Measurements from ENCODE around the gene SLC25A39. TPM values are rescaled to one million over a fixed set of nuclear protein-coding genes. Genes with fewer than 3 reads are reported as not detected.
A peak's percentile ranks its signal among the peaks of the same experiment; 100 is the strongest.

The SLC25A39 gene
- total RNA-seq, 1 donor from 2014 or later = 146 TPM

DNA sequence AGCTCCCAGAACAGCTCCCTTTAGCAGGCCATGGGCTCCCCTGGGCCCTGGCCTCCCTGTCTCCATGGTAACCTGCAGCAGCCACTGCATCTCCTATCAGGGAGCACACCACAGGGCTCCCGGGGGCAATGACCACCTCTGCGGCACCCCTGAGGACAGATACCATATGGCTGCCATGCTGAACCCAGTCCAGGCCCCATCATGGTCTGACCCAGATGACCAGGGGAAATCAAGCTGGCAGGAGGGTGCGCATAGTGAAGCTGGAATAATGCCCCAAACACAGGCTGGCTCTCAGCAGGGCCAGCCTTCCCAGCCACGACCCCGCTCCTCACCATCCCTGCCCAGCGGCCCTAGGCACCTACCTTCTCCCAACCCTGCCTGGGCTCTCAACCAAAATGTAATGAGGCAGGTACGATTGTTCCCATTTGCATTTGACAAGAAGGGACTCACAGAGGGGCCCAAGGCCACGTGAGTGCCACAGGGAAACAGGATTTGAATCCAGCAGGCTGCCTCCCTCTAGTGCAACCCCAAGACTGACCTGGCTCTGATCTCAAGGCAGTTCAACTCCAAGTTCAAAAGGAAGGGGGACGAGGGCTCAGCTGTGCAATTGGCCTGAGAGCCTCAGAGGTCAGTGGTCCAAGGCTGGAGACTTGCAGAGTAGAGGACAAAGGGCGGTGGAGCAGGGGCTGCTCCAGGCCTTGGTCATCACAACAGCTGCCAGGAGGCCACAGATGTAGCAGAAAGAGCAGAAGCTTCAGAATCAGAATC, 13.8 kb downstream of the SLC25A39 start:
- Histone ChIP-seq H3K27me3 (ENCODE audit: control insufficient read depth, insufficient read depth, low read length) (peaks cover 44% of the 10 kb centered on the region), H3K36me3 (ENCODE audit: control insufficient read depth, insufficient read depth, low read length) (no peaks in the 10 kb centered on the region), H3K4me3 (ENCODE audit: low read depth, low read length) (no peak overlapping the region)
- DNase-seq (ENCODE audit: low read depth) = no peak
- TF ChIP-seq, protein P1, sequence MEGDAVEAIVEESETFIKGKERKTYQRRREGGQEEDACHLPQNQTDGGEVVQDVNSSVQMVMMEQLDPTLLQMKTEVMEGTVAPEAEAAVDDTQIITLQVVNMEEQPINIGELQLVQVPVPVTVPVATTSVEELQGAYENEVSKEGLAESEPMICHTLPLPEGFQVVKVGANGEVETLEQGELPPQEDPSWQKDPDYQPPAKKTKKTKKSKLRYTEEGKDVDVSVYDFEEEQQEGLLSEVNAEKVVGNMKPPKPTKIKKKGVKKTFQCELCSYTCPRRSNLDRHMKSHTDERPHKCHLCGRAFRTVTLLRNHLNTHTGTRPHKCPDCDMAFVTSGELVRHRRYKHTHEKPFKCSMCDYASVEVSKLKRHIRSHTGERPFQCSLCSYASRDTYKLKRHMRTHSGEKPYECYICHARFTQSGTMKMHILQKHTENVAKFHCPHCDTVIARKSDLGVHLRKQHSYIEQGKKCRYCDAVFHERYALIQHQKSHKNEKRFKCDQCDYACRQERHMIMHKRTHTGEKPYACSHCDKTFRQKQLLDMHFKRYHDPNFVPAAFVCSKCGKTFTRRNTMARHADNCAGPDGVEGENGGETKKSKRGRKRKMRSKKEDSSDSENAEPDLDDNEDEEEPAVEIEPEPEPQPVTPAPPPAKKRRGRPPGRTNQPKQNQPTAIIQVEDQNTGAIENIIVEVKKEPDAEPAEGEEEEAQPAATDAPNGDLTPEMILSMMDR (IDR thresholded peaks at IDR 0.05; ENCODE audit: insufficient read depth, low read length, poor library complexity, severe bottlenecking) = no peak

DNA sequence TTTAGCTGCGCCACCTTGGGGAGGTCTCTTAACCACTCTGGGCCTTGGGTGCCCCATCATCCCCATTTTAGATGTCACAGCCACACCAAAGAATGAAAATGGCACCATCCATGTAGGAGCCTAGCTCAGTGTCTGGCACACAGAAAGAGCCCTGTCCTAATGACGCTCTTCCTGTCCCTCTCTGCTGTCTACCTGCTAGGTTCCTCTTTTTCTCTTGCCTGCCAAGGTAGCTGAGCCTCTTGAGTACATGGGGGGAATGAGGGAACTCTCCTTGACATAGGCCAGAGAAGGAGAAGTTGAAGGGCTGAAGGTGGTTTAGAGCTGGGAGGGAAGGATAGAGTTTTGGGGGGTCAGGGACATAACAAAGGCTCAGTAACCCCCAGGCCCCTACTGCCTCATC, 14.4 kb downstream of the SLC25A39 start:
- TF ChIP-seq, protein P1 (IDR thresholded peaks at IDR 0.05; ENCODE audit: insufficient read depth, low read length, poor library complexity, severe bottlenecking) = no peak
- no peak for DNase-seq (ENCODE audit: low read depth)
- no peak overlapping the region for H3K4me3 ChIP-seq (ENCODE audit: low read depth, low read length)
- no peaks in the 10 kb centered on the region for H3K36me3 ChIP-seq (ENCODE audit: control insufficient read depth, insufficient read depth, low read length)
- H3K27me3 ChIP-seq (ENCODE audit: control insufficient read depth, insufficient read depth, low read length) = peaks cover 38% of the 10 kb centered on the region

DNA sequence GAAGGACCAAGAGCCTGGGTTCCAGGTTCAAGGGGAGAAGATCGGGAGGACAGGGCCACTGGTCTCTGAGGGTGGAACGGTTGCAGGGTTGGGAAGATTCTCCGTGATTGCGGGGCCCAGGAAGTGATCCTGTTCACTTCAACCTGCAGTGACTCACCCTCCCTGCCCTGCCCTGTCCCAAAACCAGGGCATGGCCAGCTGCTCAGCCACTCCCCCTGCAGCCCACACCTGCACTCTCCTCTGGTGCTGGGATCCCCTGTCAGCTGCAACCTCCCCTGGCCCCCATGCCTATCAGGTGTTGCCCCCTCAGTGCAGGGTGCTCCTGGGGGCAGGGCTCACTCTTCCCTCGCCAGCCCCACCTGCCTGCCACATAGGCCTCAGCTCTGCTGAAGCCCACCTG, 15.2 kb downstream of the SLC25A39 start:
- Histone ChIP-seq H3K36me3 (ENCODE audit: control insufficient read depth, insufficient read depth, low read length) (no peaks in the 10 kb centered on the region), H3K4me3 (ENCODE audit: low read depth, low read length) (no peak overlapping the region), H3K27me3 (ENCODE audit: control insufficient read depth, insufficient read depth, low read length) (peaks cover 32% of the 10 kb centered on the region)
- DNase-seq (ENCODE audit: low read depth) = no peak
- TF ChIP-seq, protein P1 (IDR thresholded peaks at IDR 0.05; ENCODE audit: insufficient read depth, low read length, poor library complexity, severe bottlenecking) = no peak

DNA sequence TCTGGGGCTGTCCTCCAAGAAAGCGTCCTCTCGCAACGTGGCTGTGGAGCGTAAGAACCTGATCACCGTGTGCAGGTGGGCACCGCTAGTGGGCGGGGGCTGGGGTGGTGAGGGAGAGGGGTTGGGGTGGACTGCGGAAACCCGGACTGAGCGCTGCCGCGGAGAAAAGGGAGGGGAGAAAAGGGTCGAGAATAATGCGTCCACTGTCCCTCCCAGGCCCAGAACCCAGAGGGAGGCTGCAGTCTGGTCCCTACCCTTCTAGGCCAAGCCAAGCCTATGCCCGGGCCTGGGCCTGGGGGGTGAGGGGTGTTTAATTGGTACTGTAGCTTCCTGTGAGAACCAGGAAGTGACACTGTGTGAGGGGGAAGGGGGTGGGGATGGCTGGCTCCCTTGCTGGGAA, 15.8 kb downstream of the SLC25A39 start:
- DNase-seq (ENCODE audit: low read depth) = no peak
- peak overlapping the region; percentile 41 for H3K4me3 ChIP-seq (ENCODE audit: low read depth, low read length)
- TF ChIP-seq, protein P1 (IDR thresholded peaks at IDR 0.05; ENCODE audit: insufficient read depth, low read length, poor library complexity, severe bottlenecking) = no peak

DNA sequence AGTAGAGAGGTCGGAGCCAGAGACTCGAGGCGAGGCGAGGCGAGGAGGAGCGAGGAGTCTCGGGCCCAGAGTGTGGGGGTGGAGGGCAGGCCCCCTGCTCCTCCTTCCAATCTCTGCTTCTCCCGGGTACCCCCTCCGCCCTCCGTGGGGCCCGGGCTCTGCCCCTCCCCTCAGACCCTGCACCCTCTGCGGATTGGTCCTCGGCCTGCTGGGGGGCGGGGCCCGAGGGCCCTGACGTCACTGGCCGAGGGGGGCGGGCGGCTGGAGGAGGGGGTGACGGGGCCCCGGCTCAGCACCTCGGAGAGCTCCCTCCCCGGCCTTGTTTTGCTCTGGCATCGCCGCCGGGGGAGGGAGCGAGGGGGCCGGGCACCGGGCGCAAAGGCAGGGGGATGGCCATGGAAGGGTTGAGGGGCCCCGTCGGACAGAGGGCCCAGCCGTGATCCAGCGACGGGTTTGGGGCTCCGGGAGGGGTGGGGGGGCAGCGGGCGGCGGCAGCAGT, 16.3 kb downstream of the SLC25A39 start, which contains the start of gene RUNDC3A:
TSS of gene RUNDC3A (plus strand) at position 282 of the 499 bp plus-strand sequence. CDS start 232 bp downstream, outside the sequence.
- H3K36me3 ChIP-seq (ENCODE audit: control insufficient read depth, insufficient read depth, low read length) = no peaks in the 10 kb centered on the region
- TF ChIP-seq, protein P1 (IDR thresholded peaks at IDR 0.05; ENCODE audit: insufficient read depth, low read length, poor library complexity, severe bottlenecking) = no peak
- H3K27me3 ChIP-seq (ENCODE audit: control insufficient read depth, insufficient read depth, low read length) = peaks cover 26% of the 10 kb centered on the region
- no peak for DNase-seq (ENCODE audit: low read depth)
- peak within 1 kb of the TSS; percentile 41 for H3K4me3 ChIP-seq (ENCODE audit: low read depth, low read length)

More for the DNA sequence above, 15.8 kb downstream of the SLC25A39 start:
- peaks cover 27% of the 10 kb centered on the region for H3K27me3 ChIP-seq (ENCODE audit: control insufficient read depth, insufficient read depth, low read length)
- H3K36me3 ChIP-seq (ENCODE audit: control insufficient read depth, insufficient read depth, low read length) = no peaks in the 10 kb centered on the region
